Left forelimb (tissue), 1 donor: ENCODE results near the gene OPCML.

ENCODE experiments used
- DNase-seq: peaks from one replicate; pipeline ENCODE4 v3.0.0-alpha.2; 2018; ENCODE audit warnings: low spot score

OPCML gene

GRCh38 chr11:133503236-133503635, 29.1 kb downstream of the OPCML start:
- DNase-seq, result no peak

- DNase-seq, result no peak
Measured at GRCh38 chr11:133501643-133502539, 30.4 kb downstream of the OPCML start.

GRCh38 chr11:133500936-133501335, 31.4 kb downstream of the OPCML start:
- no peak for DNase-seq

GRCh38 chr11:133500435-133500834, 31.9 kb downstream of the OPCML start:
- DNase-seq, result no peak

- no peak for DNase-seq
Measured at GRCh38 chr11:133498969-133499368, 33.3 kb downstream of the OPCML start.

GRCh38 chr11:133497477-133498140, 34.7 kb downstream of the OPCML start:
- no peak for DNase-seq

GRCh38 chr11:133492895-133493294, 39.4 kb downstream of the OPCML start:
- no peak for DNase-seq

- DNase-seq, result no peak
Measured at GRCh38 chr11:133491680-133492383, 40.5 kb downstream of the OPCML start.

GRCh38 chr11:133480722-133481121, 51.6 kb downstream of the OPCML start:
- DNase-seq, result no peak

- no peak for DNase-seq
Measured at GRCh38 chr11:133479209-133479608, 53.1 kb downstream of the OPCML start.

- DNase-seq, result no peak
Measured at GRCh38 chr11:133477251-133477625, 55.1 kb downstream of the OPCML start.

GRCh38 chr11:133476570-133477250, 55.6 kb downstream of the OPCML start:
- no peak for DNase-seq

GRCh38 chr11:133474461-133474860, 57.8 kb downstream of the OPCML start:
- DNase-seq, result no peak

- no peak for DNase-seq
Measured at GRCh38 chr11:133467686-133468085, 64.6 kb downstream of the OPCML start.

GRCh38 chr11:133443206-133443747, 89.0 kb downstream of the OPCML start:
- DNase-seq, result no peak

GRCh38 chr11:133441964-133442660, 90.2 kb downstream of the OPCML start:
- DNase-seq, result no peak

GRCh38 chr11:133425992-133426391, 106.3 kb downstream of the OPCML start:
- DNase-seq, result no peak

- no peak for DNase-seq
Measured at GRCh38 chr11:133425245-133425644, 107.1 kb downstream of the OPCML start.

- no peak for DNase-seq
Measured at GRCh38 chr11:133418218-133418617, 114.1 kb downstream of the OPCML start.

GRCh38 chr11:133414506-133414905, 117.8 kb downstream of the OPCML start:
- no peak for DNase-seq

- no peak for DNase-seq
Measured at GRCh38 chr11:133413703-133414102, 118.6 kb downstream of the OPCML start.
